Brain microvascular endothelial cell (primary cell): Measurements from ENCODE around the gene PATE2.

Experiments
- DNase-seq: peaks from one replicate; pipeline ENCODE4 v3.0.0-alpha.2; 2020
- H3K27ac ChIP-seq: fragments of 250-450 bp; sonication (Bioruptor Pico); 2 replicates; pipeline ENCODE4 v1.5.1; 2020; ENCODE audit warnings: mild to moderate bottlenecking, moderate library complexity
- H3K27me3 ChIP-seq: fragments of 250-450 bp; sonication (Bioruptor Pico); replicated peaks from 2 replicates; pipeline ENCODE4 v1.5.1; 2020; ENCODE audit warnings: mild to moderate bottlenecking
- H3K36me3 ChIP-seq: fragments of 250-450 bp; sonication (Bioruptor Pico); replicated peaks from 2 replicates; pipeline ENCODE4 v1.5.1; 2020; ENCODE audit warnings: mild to moderate bottlenecking
- H3K4me3 ChIP-seq: 2 replicates; pipeline ENCODE4 v1.5.1; 2011; ENCODE audit warnings: low read depth, mild to moderate bottlenecking, control low read depth, low read length, moderate library complexity
- CTCF ChIP-seq: IDR thresholded peaks from 2 replicates; pipeline ENCODE4 v1.5.1; 2011; ENCODE audit warnings: low read depth, mild to moderate bottlenecking, moderate library complexity, low read length, control low read depth, inconsistent platforms; ENCODE audit errors: missing control alignments
- in situ Hi-C: cut with HindIII; loops from 2 replicates; pipeline ENCODE4 v1.10.0; 2017; ENCODE audit warnings: low sequenced_read_pairs, low pct_ligation_motif_present

Gene PATE2

GRCh38 chr11:125787827-125788226, 9.2 kb upstream of the PATE2 start, which contains the start of gene PATE3:
Gene PATE3 (plus strand): TSS chr11:125788127. CDS start chr11:125788152, 25 bp downstream.
- no peaks in the 10 kb centered on the region for H3K36me3 ChIP-seq
- DNase-seq = no peak
- TF ChIP-seq CTCF = no peak
- in situ Hi-C loops = no loop called here
- no peaks in the 10 kb centered on the region for H3K27me3 ChIP-seq
- no peak within 1 kb of the TSS for H3K4me3 ChIP-seq
- H3K27ac ChIP-seq = no peak within 1 kb of the TSS

- Histone ChIP-seq H3K4me3 (no peak overlapping the region), H3K27me3 (no peaks in the 10 kb centered on the region), H3K36me3 (no peaks in the 10 kb centered on the region), H3K27ac (no peak overlapping the region)
- no peak for TF ChIP-seq CTCF
- in situ Hi-C loops = no loop called here
- DNase-seq = no peak
Measured at GRCh38 chr11:125784678-125785077, 6.0 kb upstream of the PATE2 start.

- Histone ChIP-seq H3K36me3 (no peaks in the 10 kb centered on the region), H3K4me3 (no peak overlapping the region), H3K27me3 (no peaks in the 10 kb centered on the region), H3K27ac (no peak overlapping the region)
- no peak for TF ChIP-seq CTCF
- in situ Hi-C loops = no loop called here
- peak; percentile 4 for DNase-seq
Measured at GRCh38 chr11:125777309-125777708, 1.3 kb downstream of the PATE2 start.

GRCh38 chr11:125773516-125773915, 5.1 kb downstream of the PATE2 start:
- Histone ChIP-seq H3K36me3 (no peaks in the 10 kb centered on the region), H3K27ac (no peak overlapping the region), H3K27me3 (no peaks in the 10 kb centered on the region), H3K4me3 (no peak overlapping the region)
- no peak for TF ChIP-seq CTCF
- in situ Hi-C loops = no loop called here
- no peak for DNase-seq

GRCh38 chr11:125772834-125773505, 5.7 kb downstream of the PATE2 start:
- Histone ChIP-seq H3K36me3 (no peaks in the 10 kb centered on the region), H3K4me3 (no peak overlapping the region), H3K27me3 (no peaks in the 10 kb centered on the region), H3K27ac (no peak overlapping the region)
- in situ Hi-C loops = no loop called here
- TF ChIP-seq CTCF = no peak
- DNase-seq = peak; percentile 50

GRCh38 chr11:125770583-125770982, 8.0 kb downstream of the PATE2 start:
- Histone ChIP-seq H3K36me3 (no peaks in the 10 kb centered on the region), H3K4me3 (no peak overlapping the region), H3K27ac (no peak overlapping the region), H3K27me3 (no peaks in the 10 kb centered on the region)
- no peak for DNase-seq
- TF ChIP-seq CTCF = no peak
- in situ Hi-C loops = no loop called here
